K562 (cell line): ENCODE data around the gene IREB2.

Source experiments
- ATF1 ChIP-seq, 2 experiments: fragments of 450-650 bp in 1 of 2; IDR thresholded peaks; 2 replicates each; pipeline ENCODE4 v1.6.1; 2016; ENCODE audit warnings: missing compliant biosample characterization in 1 of 2, missing genetic modification characterization in 1 of 2
- ATF3 ChIP-seq, 2 experiments: fragments of 450-650 bp in 1 of 2; sonication (generic) in 1 of 2; formaldehyde crosslinking in 1 of 2; IDR thresholded peaks in 1 of 2; conservative IDR thresholded peaks in 1 of 2; 2 replicates each; pipeline versions ENCODE4 v1.6.1 to v1.8.1; 2016 to 2023; ENCODE audit warnings: mild to moderate bottlenecking in 2 of 2, moderate library complexity in 2 of 2, inconsistent platforms in 1 of 2, missing genetic modification reagents in 1 of 2
- CTCF ChIP-seq, 3 experiments: IDR thresholded peaks in 2 of 3; conservative IDR thresholded peaks in 1 of 3; 2 replicates each; pipeline ENCODE4 v1.5.1; 2011 to 2012; ENCODE audit warnings: low read length in 3 of 3, mild to moderate bottlenecking in 3 of 3, control low read depth in 2 of 3, improper control_type of control experiment in 1 of 3, inconsistent platforms in 1 of 3, low read depth in 1 of 3, mixed read lengths in 1 of 3, moderate library complexity in 1 of 3; ENCODE audit not compliant: insufficient read depth in 2 of 3
- E2F3 ChIP-seq: fragments of 250-450 bp; sonication (Bioruptor Pico); IDR thresholded peaks from 2 replicates; pipeline ENCODE4 v1.4.0; 2020; ENCODE audit warnings: mild to moderate bottlenecking
- ETV5 ChIP-seq: sonication (generic); formaldehyde crosslinking; IDR thresholded peaks from 2 replicates; pipeline ENCODE4 v1.4.0; 2020; ENCODE audit warnings: low read depth, mild to moderate bottlenecking, missing genetic modification reagents
- EZH2 ChIP-seq: IDR thresholded peaks from 2 replicates; pipeline ENCODE4 v1.6.1; 2012; ENCODE audit warnings: low read depth, mild to moderate bottlenecking, inconsistent platforms, low read length, borderline replicate concordance
- GTF3C2 ChIP-seq: IDR thresholded peaks from 3 replicates; pipeline ENCODE4 v1.6.1; 2011; ENCODE audit warnings: borderline replicate concordance, mild to moderate bottlenecking, moderate library complexity; ENCODE audit not compliant: insufficient read length; ENCODE audit errors: extremely low read depth
- PRPF4 ChIP-seq: fragments of 200-400 bp; formaldehyde crosslinking; IDR thresholded peaks from one replicate; pipeline ENCODE4 v1.6.1; 2017; ENCODE audit warnings: low read length, low read depth, mild to moderate bottlenecking; ENCODE audit not compliant: insufficient read depth, poor library complexity, severe bottlenecking
- YY1 ChIP-seq, 3 experiments: IDR thresholded peaks; 2 replicates each; pipeline ENCODE4 v1.6.1; 2011; ENCODE audit warnings: low read length in 2 of 3, mild to moderate bottlenecking in 2 of 3, moderate library complexity in 2 of 3, borderline replicate concordance in 1 of 3, control low read depth in 1 of 3, low read depth in 1 of 3; ENCODE audit not compliant: insufficient read depth in 3 of 3, insufficient replicate concordance in 2 of 3, control insufficient read depth in 1 of 3, insufficient read length in 1 of 3; ENCODE audit errors: extremely low read depth in 1 of 3
- ZBTB8A ChIP-seq: fragments of 450-650 bp; IDR thresholded peaks from 2 replicates; pipeline ENCODE4 v1.6.1; 2018; ENCODE audit warnings: mild to moderate bottlenecking, moderate library complexity; ENCODE audit not compliant: partially characterized antibody
- ZNF232 ChIP-seq: sonication (generic); formaldehyde crosslinking; IDR thresholded peaks from 2 replicates; pipeline ENCODE4 v1.8.0; 2022; ENCODE audit warnings: mild to moderate bottlenecking, missing genetic modification reagents
- ZNF740 ChIP-seq, 3 experiments: fragments of 200-800 bp in 1 of 3; sonication (Bioruptor generic) in 1 of 3; sonication (generic) in 1 of 3; formaldehyde crosslinking in 1 of 3; IDR thresholded peaks; 2 replicates each; pipeline versions ENCODE4 v1.6.1 to v1.8.0; 2016 to 2022; ENCODE audit warnings: mild to moderate bottlenecking in 2 of 3, missing compliant biosample characterization in 2 of 3, missing genetic modification characterization in 2 of 3, missing genetic modification reagents in 1 of 3
- TF ChIP-seq, protein P1 (sequence below): sonication (generic); formaldehyde crosslinking; IDR thresholded peaks from 2 replicates; pipeline ENCODE4 v1.8.1; 2023; ENCODE audit warnings: mild to moderate bottlenecking, missing genetic modification reagents, moderate library complexity

DNA sequence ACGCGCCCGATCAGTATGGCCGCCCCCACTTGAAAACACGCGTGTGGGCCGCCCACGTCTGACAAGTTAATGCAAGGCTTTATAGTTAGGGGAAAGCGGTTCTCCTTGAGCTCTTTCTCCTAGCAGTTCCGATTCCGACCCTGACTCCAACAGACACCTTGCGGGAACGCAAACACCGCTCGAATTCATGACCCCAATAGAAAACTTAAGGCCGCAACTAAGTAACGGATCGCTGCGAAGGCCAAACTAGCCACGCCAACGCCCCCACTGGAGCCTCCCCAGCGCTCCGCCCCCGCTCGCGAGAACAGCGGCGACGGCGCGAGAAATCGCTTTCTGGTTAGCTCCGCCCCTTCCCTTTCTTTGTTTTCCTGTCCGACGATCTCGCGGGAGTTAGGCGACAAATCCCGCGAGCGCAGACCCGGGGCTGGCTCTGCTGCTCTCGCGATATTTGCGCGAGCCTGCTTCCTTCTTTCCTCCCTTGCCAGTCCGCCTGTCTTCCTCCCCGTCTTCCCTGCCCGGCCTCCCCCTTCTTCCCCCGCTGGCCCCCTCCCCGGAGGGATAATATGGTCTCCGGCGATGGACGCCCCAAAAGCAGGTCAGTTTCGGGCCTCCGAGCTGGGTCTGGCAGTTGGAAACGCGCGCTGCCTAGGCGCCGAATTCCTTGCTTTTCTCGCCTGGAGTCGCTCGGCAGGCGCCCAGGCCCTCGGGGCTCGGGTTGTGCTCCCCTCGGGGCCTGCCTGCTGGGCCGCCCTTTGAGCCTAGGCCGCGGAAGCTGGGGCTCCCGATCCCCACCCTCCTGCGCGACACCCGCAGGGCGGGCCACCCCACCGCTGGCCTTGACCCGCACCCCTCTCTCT lies at the start of gene IREB2:
- TF ChIP-seq E2F3 (CRISPR knock-in tag), result 0 out of 2 replicates have a peak, but pooled peaks have one; percentile 54
- peak in 1 of 3 experiments; percentile 36; a peak in 2 of 6 replicates for TF ChIP-seq CTCF (IDR thresholded peaks at IDR 0.05 in 2 of 3, conservative IDR thresholded peaks at IDR 0.05 in 1 of 3; ENCODE audit: insufficient read depth in 2 of 3, low read depth in 1 of 3, low read length in 3 of 3)
- TF ChIP-seq GTF3C2, result no peak
- TF ChIP-seq, protein P1, sequence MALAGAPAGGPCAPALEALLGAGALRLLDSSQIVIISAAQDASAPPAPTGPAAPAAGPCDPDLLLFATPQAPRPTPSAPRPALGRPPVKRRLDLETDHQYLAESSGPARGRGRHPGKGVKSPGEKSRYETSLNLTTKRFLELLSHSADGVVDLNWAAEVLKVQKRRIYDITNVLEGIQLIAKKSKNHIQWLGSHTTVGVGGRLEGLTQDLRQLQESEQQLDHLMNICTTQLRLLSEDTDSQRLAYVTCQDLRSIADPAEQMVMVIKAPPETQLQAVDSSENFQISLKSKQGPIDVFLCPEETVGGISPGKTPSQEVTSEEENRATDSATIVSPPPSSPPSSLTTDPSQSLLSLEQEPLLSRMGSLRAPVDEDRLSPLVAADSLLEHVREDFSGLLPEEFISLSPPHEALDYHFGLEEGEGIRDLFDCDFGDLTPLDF (CRISPR knock-in tag), result peak; percentile 56; the same call in 1 of the 2 replicates
- no peak for TF ChIP-seq ZBTB8A
- no peak for TF ChIP-seq ATF1 (CRISPR knock-in tag; IDR thresholded peaks at IDR 0.05)
- peak; percentile 62; the same call in 1 of the 2 replicates for TF ChIP-seq ATF1 (tag; IDR thresholded peaks at IDR 0.05)
- TF ChIP-seq ZNF740 (CRISPR knock-in tag; IDR thresholded peaks at IDR 0.05), result no peak
- TF ChIP-seq ZNF740 (tag; IDR thresholded peaks at IDR 0.05), result no peak
- TF ChIP-seq PRPF4, result no peak
- peak; percentile 71 to 96 (median 90) for TF ChIP-seq YY1 (IDR thresholded peaks at IDR 0.05; ENCODE audit: borderline replicate concordance in 1 of 3, control insufficient read depth in 1 of 3, extremely low read depth in 1 of 3, insufficient read depth in 3 of 3, insufficient read length in 1 of 3, insufficient replicate concordance in 2 of 3, low read depth in 1 of 3, low read length in 2 of 3)
- TF ChIP-seq ATF3 (IDR thresholded peaks at IDR 0.05), result no peak
- TF ChIP-seq ATF3 (CRISPR knock-in tag; conservative IDR thresholded peaks at IDR 0.05), result no peak
- peak; percentile 28; the same call in 1 of the 2 replicates for TF ChIP-seq ETV5 (CRISPR knock-in tag)
- TF ChIP-seq EZH2, result no peak
- no peak for TF ChIP-seq ZNF232 (CRISPR knock-in tag)
